T-helper 2 cell treated with Interferon-gamma antibody and Interleukin-4, amounts not matched to agents 5 μg/mL and 100 μg/mL, for 36 hours (primary cell): ENCODE data around the gene KANSL1L.

Experiments used
- DNase-seq: peaks from one replicate; pipeline ENCODE4 v3.0.0; 2021; ENCODE audit warnings: low spot score
- H3K27ac Mint-ChIP-seq: one replicate; pipeline ENCODE4 v1.8.0; 2021; ENCODE audit warnings: mild to moderate bottlenecking, mixed read lengths
- H3K27me3 Mint-ChIP-seq: one replicate; pipeline ENCODE4 v1.8.0; 2021; ENCODE audit warnings: low read depth, mixed read lengths
- H3K36me3 Mint-ChIP-seq: one replicate; pipeline ENCODE4 v1.8.0; 2021; ENCODE audit warnings: low read depth, mixed read lengths
- H3K4me1 Mint-ChIP-seq: one replicate; pipeline ENCODE4 v1.8.0; 2021; ENCODE audit warnings: low read depth, mixed read lengths
- H3K4me3 Mint-ChIP-seq: one replicate; pipeline ENCODE4 v1.8.0; 2022; ENCODE audit warnings: mild to moderate bottlenecking, moderate library complexity, mixed read lengths
- H3K9me3 Mint-ChIP-seq: one replicate; pipeline ENCODE4 v1.8.0; 2021; ENCODE audit warnings: mixed read lengths

Gene KANSL1L

DNA sequence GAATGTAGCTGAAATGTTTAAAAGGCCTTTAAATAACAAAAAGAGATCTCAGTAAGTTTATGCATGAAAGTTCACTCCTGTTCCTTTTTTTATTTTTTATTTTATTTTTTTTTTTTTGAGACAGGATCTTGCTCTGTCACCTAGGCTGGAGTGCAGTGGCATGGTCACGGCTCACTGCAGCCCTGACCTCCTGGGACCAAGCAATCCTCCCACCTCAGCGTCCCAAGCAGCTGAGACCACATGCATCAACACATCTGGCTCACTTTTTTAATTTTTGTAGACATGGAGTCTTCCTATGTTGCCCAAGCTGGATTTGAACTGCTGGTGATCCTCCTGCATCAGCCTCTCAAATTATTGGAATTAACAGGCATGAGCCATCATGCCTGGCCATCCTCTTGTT is 84.3 kb downstream of the KANSL1L start:
- H3K27ac Mint-ChIP-seq: no peak overlapping the region
- no peaks in the 10 kb centered on the region for H3K36me3 Mint-ChIP-seq
- H3K27me3 Mint-ChIP-seq: no peaks in the 10 kb centered on the region
- no peaks in the 10 kb centered on the region for H3K4me1 Mint-ChIP-seq
- no peak for DNase-seq
- H3K4me3 Mint-ChIP-seq: no peak overlapping the region
- H3K9me3 Mint-ChIP-seq: no peaks in the 10 kb centered on the region

DNA sequence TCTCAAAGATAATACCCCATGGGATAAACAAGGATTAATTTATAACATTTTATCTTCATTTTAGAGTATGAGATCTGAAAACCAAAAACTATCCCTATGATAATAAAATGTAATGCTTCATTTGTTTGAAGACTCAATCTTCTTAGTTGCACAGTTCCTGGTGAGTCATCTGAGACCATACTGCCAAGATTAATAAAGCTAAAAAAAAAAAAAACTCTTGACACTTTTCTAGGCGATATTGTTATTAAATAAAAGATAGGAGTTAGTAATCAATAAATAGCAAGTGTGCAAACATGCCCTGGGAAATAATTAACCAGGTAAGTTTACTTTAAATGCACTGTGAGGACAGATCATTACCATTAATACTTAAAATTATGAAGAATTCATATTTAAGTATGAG is 84.9 kb downstream of the KANSL1L start:
- no peaks in the 10 kb centered on the region for H3K4me1 Mint-ChIP-seq
- no peaks in the 10 kb centered on the region for H3K27me3 Mint-ChIP-seq
- no peak for DNase-seq
- H3K27ac Mint-ChIP-seq: no peak overlapping the region
- H3K36me3 Mint-ChIP-seq: no peaks in the 10 kb centered on the region
- H3K4me3 Mint-ChIP-seq: no peak overlapping the region
- no peaks in the 10 kb centered on the region for H3K9me3 Mint-ChIP-seq

DNA sequence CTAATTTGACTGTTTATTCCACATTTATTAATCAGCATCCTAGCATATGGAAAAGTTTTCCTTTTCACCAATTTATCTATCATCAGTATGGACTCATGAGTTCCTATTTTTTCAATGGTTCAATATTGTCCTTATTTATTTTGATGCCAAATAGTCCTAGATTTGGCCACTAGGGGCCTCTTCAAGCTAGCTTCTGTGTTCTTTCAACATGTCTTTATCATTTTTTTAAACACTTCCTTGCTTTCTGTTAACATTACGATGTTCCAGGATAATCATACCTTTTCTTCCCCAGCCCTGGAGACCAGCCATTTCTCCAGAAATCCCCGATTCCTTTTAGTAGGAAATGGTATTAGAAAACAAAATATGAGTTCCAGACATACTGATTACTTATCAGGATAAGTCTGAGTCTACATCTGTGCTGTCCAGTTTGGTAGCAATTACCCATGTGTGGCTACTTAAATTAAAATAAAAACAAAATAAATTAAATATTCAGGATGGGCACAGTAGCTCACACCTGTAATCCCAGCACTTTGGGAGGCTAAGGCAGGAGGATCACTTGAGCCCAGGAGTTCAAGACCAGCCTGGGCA is 98.2 kb downstream of the KANSL1L start:
- no peaks in the 10 kb centered on the region for H3K27me3 Mint-ChIP-seq
- no peaks in the 10 kb centered on the region for H3K36me3 Mint-ChIP-seq
- no peaks in the 10 kb centered on the region for H3K9me3 Mint-ChIP-seq
- no peaks in the 10 kb centered on the region for H3K4me1 Mint-ChIP-seq
- DNase-seq: no peak
- no peak overlapping the region for H3K4me3 Mint-ChIP-seq
- no peak overlapping the region for H3K27ac Mint-ChIP-seq

DNA sequence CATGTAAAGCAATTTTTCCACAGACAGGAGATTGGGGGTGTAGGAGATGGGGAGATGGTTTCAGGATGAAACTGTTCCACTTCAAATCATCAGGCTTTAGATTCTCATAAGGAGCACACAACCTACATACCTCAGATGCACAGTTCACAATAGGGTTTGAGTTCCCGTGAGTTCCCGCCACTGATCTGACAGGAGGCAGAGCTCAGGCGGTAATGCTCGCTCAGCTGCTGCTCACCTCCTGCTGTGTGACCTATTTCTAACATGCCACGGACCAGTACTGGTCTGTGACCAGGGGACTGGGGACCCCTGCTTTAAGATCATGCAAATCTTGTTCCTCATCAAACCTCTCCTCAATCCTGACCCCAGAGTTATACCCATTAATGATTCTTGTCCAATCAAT is 98.7 kb downstream of the KANSL1L start:
- H3K9me3 Mint-ChIP-seq: no peaks in the 10 kb centered on the region
- H3K4me1 Mint-ChIP-seq: no peaks in the 10 kb centered on the region
- no peaks in the 10 kb centered on the region for H3K27me3 Mint-ChIP-seq
- H3K36me3 Mint-ChIP-seq: no peaks in the 10 kb centered on the region
- H3K4me3 Mint-ChIP-seq: no peak overlapping the region
- no peak for DNase-seq
- no peak overlapping the region for H3K27ac Mint-ChIP-seq

DNA sequence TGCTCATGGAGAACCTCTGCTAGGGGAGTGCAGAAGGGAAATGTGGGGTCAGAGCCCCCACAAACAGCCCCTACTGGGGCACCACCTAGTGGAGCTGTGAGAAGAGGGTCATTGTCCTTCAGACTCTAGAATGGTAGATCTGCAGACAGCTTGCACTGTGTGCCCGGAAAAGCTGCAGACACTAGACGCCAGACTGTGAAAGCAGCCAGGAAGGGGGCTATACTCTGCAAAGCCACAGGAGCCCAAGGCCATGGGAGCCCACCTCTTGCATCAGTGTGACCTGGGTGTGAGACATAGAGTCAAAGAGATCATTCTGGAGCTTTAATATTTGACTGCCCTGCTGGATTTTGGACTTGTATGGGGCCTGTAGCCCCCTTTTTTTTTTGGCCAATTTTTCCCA is 107.9 kb downstream of the KANSL1L start:
- Mint-ChIP-seq H3K4me1 (no peaks in the 10 kb centered on the region), H3K27me3 (no peaks in the 10 kb centered on the region), H3K4me3 (no peak overlapping the region), H3K9me3 (no peaks in the 10 kb centered on the region), H3K36me3 (no peaks in the 10 kb centered on the region), H3K27ac (no peak overlapping the region)
- DNase-seq: no peak

DNA sequence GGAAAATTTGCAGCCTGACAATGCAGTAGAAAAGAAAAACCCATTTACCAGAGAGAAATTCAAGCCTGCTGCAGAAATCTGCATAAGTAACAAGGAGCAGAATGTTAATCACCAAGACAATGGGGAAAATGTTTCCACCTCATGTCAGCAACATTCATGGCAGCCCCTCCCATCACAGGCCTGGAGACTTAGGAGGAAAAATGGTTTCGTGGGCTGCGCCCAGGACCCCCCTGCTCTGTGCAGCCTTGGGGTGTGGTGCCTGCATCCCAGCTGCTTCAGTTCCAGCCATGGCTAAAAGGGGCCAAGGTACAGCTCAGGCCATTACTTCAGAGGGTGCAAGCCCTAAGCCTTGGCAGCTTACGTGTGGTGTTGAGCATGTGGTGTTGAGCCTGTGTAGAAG is 115.4 kb downstream of the KANSL1L start:
- no peaks in the 10 kb centered on the region for H3K4me1 Mint-ChIP-seq
- no peak for DNase-seq
- H3K27ac Mint-ChIP-seq: no peak overlapping the region
- H3K4me3 Mint-ChIP-seq: no peak overlapping the region
- no peaks in the 10 kb centered on the region for H3K36me3 Mint-ChIP-seq
- peaks cover 9% of the 10 kb centered on the region for H3K9me3 Mint-ChIP-seq
- no peaks in the 10 kb centered on the region for H3K27me3 Mint-ChIP-seq

DNA sequence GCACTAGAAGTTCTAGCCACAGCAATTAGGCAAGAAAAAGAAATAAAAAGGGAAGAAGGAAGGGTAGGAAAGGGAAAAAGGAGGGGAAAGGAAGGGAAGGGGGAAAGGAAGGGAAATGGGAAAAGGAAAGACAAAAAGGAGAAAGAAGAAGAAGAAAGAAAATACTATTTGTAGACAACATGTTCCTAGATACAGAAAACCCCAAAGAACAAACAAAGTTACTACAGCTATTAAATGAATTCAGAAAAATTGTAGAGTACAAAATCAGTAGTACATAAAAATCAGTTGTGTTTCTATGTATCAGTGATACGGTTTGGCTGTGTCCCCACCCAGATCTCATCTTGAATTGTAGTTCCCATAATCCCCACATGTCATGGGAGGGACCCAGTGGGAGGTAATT is 116.5 kb downstream of the KANSL1L start:
- Mint-ChIP-seq H3K27ac (no peak overlapping the region), H3K4me3 (no peak overlapping the region), H3K36me3 (no peaks in the 10 kb centered on the region), H3K9me3 (peaks cover 9% of the 10 kb centered on the region), H3K4me1 (no peaks in the 10 kb centered on the region), H3K27me3 (no peaks in the 10 kb centered on the region)
- no peak for DNase-seq

DNA sequence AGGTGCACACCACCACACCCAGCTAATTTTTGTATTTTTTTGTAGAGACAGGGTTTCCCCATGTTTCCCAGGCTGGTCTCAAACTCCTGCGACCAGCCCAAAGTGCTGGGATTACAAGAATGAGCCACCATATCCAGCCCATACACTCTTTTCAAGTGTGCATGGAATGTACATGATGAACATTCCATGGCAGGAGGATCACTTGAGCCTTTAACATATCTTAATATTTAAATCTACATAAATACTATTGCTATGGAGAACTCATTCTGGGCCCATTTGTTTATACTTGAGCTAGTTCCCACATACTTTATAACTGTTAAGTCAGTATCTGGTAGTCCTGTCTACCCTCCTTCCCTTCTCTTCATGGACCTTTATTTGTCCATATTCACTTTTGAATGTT is 120.3 kb downstream of the KANSL1L start:
- no peak overlapping the region for H3K27ac Mint-ChIP-seq
- H3K4me1 Mint-ChIP-seq: no peaks in the 10 kb centered on the region
- H3K27me3 Mint-ChIP-seq: no peaks in the 10 kb centered on the region
- DNase-seq: no peak
- no peak overlapping the region for H3K4me3 Mint-ChIP-seq
- no peaks in the 10 kb centered on the region for H3K36me3 Mint-ChIP-seq
- H3K9me3 Mint-ChIP-seq: peaks cover 9% of the 10 kb centered on the region

DNA sequence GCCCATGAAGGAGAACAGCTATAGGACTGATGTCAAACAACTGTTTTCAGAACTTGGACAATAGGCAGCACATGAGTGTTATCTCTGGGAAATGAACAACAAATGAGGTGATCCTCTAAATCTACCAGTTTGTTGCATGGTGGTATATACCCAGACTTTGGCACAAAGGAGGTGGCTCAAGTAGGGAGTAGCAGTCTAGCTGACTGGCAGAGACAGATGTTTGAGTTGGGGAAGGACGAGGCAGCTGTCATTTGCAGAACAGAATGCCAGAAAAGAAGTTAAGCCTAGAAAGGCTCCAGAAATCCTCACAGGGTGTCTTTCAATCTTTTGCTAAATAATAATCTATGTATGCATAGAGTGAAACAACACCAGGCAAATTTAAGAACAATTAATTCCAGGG is 121.4 kb downstream of the KANSL1L start:
- H3K9me3 Mint-ChIP-seq: peaks cover 4% of the 10 kb centered on the region
- no peak overlapping the region for H3K27ac Mint-ChIP-seq
- no peak for DNase-seq
- no peaks in the 10 kb centered on the region for H3K36me3 Mint-ChIP-seq
- no peaks in the 10 kb centered on the region for H3K27me3 Mint-ChIP-seq
- H3K4me1 Mint-ChIP-seq: no peaks in the 10 kb centered on the region
- no peak overlapping the region for H3K4me3 Mint-ChIP-seq

DNA sequence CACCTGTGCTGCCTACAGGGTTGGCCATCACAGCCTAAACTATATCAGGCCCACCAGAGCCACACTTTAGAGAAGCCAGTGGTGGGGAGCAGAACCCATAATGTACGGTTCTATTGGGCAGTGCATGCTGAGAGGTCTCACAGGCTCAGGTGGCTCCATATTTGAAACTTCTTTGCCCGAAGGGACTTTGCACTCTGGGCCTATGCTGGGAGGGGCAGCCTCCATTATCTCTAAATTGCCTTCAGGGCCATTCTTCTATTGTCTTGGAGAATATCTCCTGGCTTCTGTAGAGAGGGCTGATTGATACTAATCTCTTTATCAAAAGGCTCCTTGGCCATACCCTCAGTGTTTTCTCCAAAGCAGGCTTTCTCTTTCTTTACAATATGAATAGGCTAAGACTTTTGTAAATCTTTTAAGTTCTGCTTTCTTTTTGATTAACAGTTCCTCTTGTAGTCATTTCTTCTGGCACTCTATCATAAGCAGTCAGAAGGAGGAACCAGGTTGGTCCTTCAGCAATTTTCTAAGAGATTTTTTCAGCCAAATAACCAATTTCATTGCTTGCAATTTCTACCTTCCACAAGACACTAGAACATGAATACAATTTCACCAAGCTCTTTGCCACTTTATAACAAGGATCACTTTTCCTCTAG is 124.2 kb downstream of the KANSL1L start:
- H3K9me3 Mint-ChIP-seq: no peaks in the 10 kb centered on the region
- no peak overlapping the region for H3K4me3 Mint-ChIP-seq
- H3K27ac Mint-ChIP-seq: no peak overlapping the region
- no peaks in the 10 kb centered on the region for H3K27me3 Mint-ChIP-seq
- H3K36me3 Mint-ChIP-seq: no peaks in the 10 kb centered on the region
- no peaks in the 10 kb centered on the region for H3K4me1 Mint-ChIP-seq
- no peak for DNase-seq

DNA sequence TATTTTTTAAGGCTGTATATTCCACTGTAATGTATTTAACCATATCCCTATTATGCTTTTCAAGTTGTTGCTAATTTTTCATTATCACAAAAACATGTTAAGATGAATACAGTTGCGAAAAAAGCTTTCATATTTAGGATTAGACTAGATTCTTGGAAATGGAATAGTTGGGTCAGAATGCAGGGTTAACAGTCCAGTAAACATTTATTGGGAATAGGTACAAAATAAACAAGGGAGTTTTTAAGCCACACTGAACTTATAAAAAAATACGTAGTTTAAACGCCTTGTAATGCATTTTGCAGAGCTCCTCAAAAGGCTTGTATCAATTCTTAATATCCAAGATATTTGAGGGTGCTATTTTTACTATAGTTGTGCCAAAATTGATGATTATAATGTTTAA is 133.1 kb downstream of the KANSL1L start:
- Mint-ChIP-seq H3K4me3 (no peak overlapping the region), H3K27ac (no peak overlapping the region), H3K27me3 (no peaks in the 10 kb centered on the region), H3K4me1 (no peaks in the 10 kb centered on the region), H3K9me3 (no peaks in the 10 kb centered on the region), H3K36me3 (no peaks in the 10 kb centered on the region)
- no peak for DNase-seq

DNA sequence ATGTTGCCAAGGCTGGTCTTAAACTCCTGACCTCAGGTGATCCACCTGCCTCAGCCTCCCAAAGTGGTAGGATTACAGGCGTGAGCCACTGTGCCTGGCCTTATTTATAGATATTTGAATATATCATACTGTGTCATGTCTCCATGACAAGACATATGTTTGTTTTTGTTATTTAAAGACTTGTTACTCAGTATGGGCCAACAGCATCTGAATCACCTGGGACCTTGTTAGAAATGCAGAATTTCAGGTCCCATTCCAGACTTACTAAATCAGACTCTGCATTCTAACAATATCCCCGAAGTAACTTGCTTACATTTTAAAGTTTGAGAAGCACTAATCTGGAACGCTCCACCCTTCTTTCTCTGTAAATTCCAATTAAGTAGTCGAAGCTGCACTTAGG is 135.5 kb downstream of the KANSL1L start:
- H3K27ac Mint-ChIP-seq: no peak overlapping the region
- H3K27me3 Mint-ChIP-seq: no peaks in the 10 kb centered on the region
- H3K9me3 Mint-ChIP-seq: no peaks in the 10 kb centered on the region
- no peaks in the 10 kb centered on the region for H3K4me1 Mint-ChIP-seq
- no peak overlapping the region for H3K4me3 Mint-ChIP-seq
- peaks cover 6% of the 10 kb centered on the region for H3K36me3 Mint-ChIP-seq
- DNase-seq: no peak

DNA sequence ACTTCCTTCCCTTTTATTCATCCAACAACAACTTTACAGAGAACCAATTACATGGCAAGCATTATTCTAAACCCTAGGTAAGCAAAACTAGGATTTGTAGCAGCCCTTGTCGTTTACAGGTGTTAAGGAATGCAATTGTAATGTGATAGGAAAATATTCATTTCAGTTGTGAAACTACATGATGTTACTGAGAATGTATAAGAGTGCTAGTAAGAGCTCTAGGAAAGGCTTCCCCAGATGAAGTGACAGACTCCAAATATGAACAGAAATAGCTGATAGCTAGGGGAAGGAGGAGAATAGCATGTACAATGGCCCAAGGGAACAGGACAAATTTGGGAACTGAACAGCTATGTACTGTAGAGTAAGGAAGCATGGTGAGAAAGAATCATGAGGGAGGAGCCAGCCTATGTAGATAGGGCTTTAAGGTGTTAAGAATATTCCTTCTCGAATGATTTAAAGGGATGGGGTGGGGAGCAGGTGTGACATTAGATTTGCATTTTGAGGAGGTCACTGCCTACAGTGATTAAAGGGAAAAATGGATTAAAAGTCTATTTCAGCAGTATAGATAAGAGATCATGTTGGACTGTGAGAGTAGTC is 137.0 kb downstream of the KANSL1L start:
- Mint-ChIP-seq H3K9me3 (no peaks in the 10 kb centered on the region), H3K4me3 (no peak overlapping the region), H3K27ac (no peak overlapping the region), H3K36me3 (peaks cover 7% of the 10 kb centered on the region), H3K4me1 (no peaks in the 10 kb centered on the region), H3K27me3 (no peaks in the 10 kb centered on the region)
- DNase-seq: no peak

DNA sequence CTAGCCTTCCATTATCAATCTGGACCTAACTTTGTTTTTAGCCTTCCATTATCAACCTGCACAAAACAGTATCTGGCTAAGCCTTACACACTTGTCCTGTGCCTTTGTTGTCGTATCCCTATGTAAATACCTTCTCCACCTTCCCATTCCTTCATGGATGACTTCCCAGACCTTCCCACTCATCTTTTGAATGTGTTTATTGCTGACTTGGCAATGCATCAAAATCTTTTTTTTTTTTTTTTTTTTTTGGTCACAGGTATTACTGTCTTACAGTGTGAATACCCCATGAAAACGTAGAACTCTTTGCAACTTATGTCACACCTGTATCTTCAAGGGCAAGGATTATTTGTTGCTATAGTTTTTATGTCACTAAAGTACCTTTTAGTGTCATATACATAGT is 143.0 kb downstream of the KANSL1L start:
- Mint-ChIP-seq H3K9me3 (no peaks in the 10 kb centered on the region), H3K4me1 (no peaks in the 10 kb centered on the region), H3K27me3 (no peaks in the 10 kb centered on the region), H3K27ac (no peak overlapping the region), H3K36me3 (peaks cover 20% of the 10 kb centered on the region), H3K4me3 (no peak overlapping the region)
- no peak for DNase-seq

DNA sequence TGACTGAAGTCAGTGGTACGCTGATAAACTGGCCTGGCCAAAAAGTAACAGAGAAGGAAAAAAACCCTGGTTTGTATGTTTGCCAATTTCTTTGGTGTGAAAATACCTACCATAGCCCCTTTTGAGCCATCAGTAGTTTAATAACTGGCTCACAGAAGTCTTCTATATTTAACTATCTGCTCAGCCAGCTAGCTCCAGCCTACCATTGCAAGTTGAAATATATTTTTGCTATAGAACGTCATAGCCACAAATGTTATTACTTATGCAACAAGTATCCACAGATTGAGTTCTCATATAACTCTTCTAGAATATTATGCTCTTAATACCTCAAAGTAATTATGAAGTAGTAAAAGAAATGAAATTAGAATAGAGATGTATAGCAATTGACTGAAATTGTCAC is 143.6 kb downstream of the KANSL1L start:
- Mint-ChIP-seq H3K36me3 (peaks cover 23% of the 10 kb centered on the region), H3K4me1 (no peaks in the 10 kb centered on the region), H3K27me3 (no peaks in the 10 kb centered on the region), H3K27ac (no peak overlapping the region), H3K9me3 (no peaks in the 10 kb centered on the region), H3K4me3 (no peak overlapping the region)
- DNase-seq: no peak
